Measurements from ENCODE around the gene AK2. TPM values are rescaled to one million over a fixed set of nuclear protein-coding genes. Genes with fewer than 3 reads are reported as not detected.

The AK2 gene
- total RNA-seq, 2 donors from 2014 or later: 120 to 123 TPM

GRCh38 chr1:32971576-32971975 lies 65.1 kb downstream of the AK2 start:
- Histone ChIP-seq H3K27ac (no peak overlapping the region), H3K4me3 (no peak overlapping the region), H3K9me3 (no peaks in the 10 kb centered on the region), H3K4me1 (replicated peaks) (no peaks in the 10 kb centered on the region), H3K36me3 (no peaks in the 10 kb centered on the region), H3K27me3 (replicated peaks; ENCODE audit: insufficient read depth) (no peaks in the 10 kb centered on the region)
- 94% methylated on average over 3 of the region's 3 CpGs for WGBS
- intact Hi-C loops (cut with DNase I): no loop called here
- DNase-seq (ENCODE audit: low spot score): no peak
- TF ChIP-seq CTCF (IDR thresholded peaks at IDR 0.05): no peak
- no peak for TF ChIP-seq POLR2A (IDR thresholded peaks at IDR 0.05)
- TF ChIP-seq POLR2AphosphoS5 (IDR thresholded peaks at IDR 0.05): no peak

- H3K27ac ChIP-seq: no peak overlapping the region
- H3K4me3 ChIP-seq: no peak overlapping the region
- WGBS: 98% methylated on average over 1 of the region's 1 CpG
- H3K4me1 ChIP-seq (replicated peaks): no peaks in the 10 kb centered on the region
- no peaks in the 10 kb centered on the region for H3K27me3 ChIP-seq (replicated peaks; ENCODE audit: insufficient read depth)
- TF ChIP-seq POLR2AphosphoS5 (IDR thresholded peaks at IDR 0.05) (no peak), CTCF (IDR thresholded peaks at IDR 0.05) (no peak)
- no peak for DNase-seq (ENCODE audit: low spot score)
- no peaks in the 10 kb centered on the region for H3K9me3 ChIP-seq
- intact Hi-C loops (cut with DNase I): no loop called here
- H3K36me3 ChIP-seq: no peaks in the 10 kb centered on the region
Observed at GRCh38 chr1:32971156-32971555, 65.5 kb downstream of the AK2 start.

- TF ChIP-seq POLR2AphosphoS5 (IDR thresholded peaks at IDR 0.05) (no peak), CTCF (IDR thresholded peaks at IDR 0.05) (no peak), POLR2A (IDR thresholded peaks at IDR 0.05) (no peak)
- no peak for DNase-seq (ENCODE audit: low spot score)
- intact Hi-C loops (cut with DNase I): loop anchor here (5.0 kb wide), 1 partner anchor 38 kb away; no protein-coding TSS in a partner anchor
- Histone ChIP-seq H3K4me3 (no peak overlapping the region), H3K27ac (no peak overlapping the region), H3K9me3 (no peaks in the 10 kb centered on the region), H3K4me1 (replicated peaks) (no peaks in the 10 kb centered on the region), H3K27me3 (replicated peaks; ENCODE audit: insufficient read depth) (no peaks in the 10 kb centered on the region), H3K36me3 (no peaks in the 10 kb centered on the region)
Observed at GRCh38 chr1:32969566-32969965, 67.1 kb downstream of the AK2 start.

GRCh38 chr1:32967888-32968568 lies 68.7 kb downstream of the AK2 start:
- DNase-seq (ENCODE audit: low spot score): no peak
- no peaks in the 10 kb centered on the region for H3K9me3 ChIP-seq
- 42% methylated on average over 4 of the region's 4 CpGs for WGBS
- H3K4me1 ChIP-seq (replicated peaks): no peaks in the 10 kb centered on the region
- intact Hi-C loops (cut with DNase I): loop anchor here (5.0 kb wide), 1 partner anchor 39 kb away; no protein-coding TSS in a partner anchor
- no peaks in the 10 kb centered on the region for H3K27me3 ChIP-seq (replicated peaks; ENCODE audit: insufficient read depth)
- TF ChIP-seq POLR2AphosphoS5 (IDR thresholded peaks at IDR 0.05) (no peak), CTCF (IDR thresholded peaks at IDR 0.05) (no peak), POLR2A (IDR thresholded peaks at IDR 0.05) (no peak)
- no peak overlapping the region for H3K27ac ChIP-seq
- no peak overlapping the region for H3K4me3 ChIP-seq
- H3K36me3 ChIP-seq: no peaks in the 10 kb centered on the region

- intact Hi-C loops (cut with DNase I): loop anchor here (5.0 kb wide), 1 partner anchor 40 kb away; no protein-coding TSS in a partner anchor
- H3K4me3 ChIP-seq: no peak overlapping the region
- H3K4me1 ChIP-seq (replicated peaks): no peaks in the 10 kb centered on the region
- no peaks in the 10 kb centered on the region for H3K27me3 ChIP-seq (replicated peaks; ENCODE audit: insufficient read depth)
- H3K27ac ChIP-seq: no peak overlapping the region
- H3K36me3 ChIP-seq: no peaks in the 10 kb centered on the region
- WGBS: 86% methylated on average over 2 of the region's 2 CpGs
- no peaks in the 10 kb centered on the region for H3K9me3 ChIP-seq
- TF ChIP-seq POLR2AphosphoS5 (IDR thresholded peaks at IDR 0.05): no peak
- TF ChIP-seq CTCF (IDR thresholded peaks at IDR 0.05): no peak
- TF ChIP-seq POLR2A (IDR thresholded peaks at IDR 0.05): no peak
- no peak for DNase-seq (ENCODE audit: low spot score)
Observed at GRCh38 chr1:32966900-32967299, 69.8 kb downstream of the AK2 start.
